H1 (cell line): ENCODE measurements around the gene PPIL6. TPM values are rescaled to one million over a fixed set of nuclear protein-coding genes. Genes with fewer than 3 reads are reported as not detected.

Experiments used
- CTCF ChIA-PET: fragments of 300-600 bp; sonication (Branson Sonifier 250); formaldehyde crosslinking; loops from one replicate; lab custom pipeline; 2021; ENCODE audit not compliant: partially characterized antibody; lab: Charles Lee
- POLR2A ChIA-PET: fragments of 300-600 bp; sonication (Branson Sonifier 250); formaldehyde crosslinking; loops from one replicate; lab custom pipeline; 2021; ENCODE audit warnings: inconsistent platforms; ENCODE audit not compliant: partially characterized antibody; lab: Charles Lee
- DNase-seq, 2 experiments: peaks; one replicate each; pipeline versions ENCODE4 v3.0.0 to v3.0.0-alpha.2; 2010 to 2022; ENCODE audit warnings: low spot score in 2 of 2, low read depth in 1 of 2, mixed read lengths in 1 of 2
- FAIRE-seq: peaks from 2 replicates; lab custom pipeline; 2011; peaks lifted over from hg19 to GRCh38; lab: Jason Lieb, UNC
- H2AFZ ChIP-seq: 2 replicates; pipeline ENCODE4 v1.8.1; 2012; ENCODE audit warnings: low read length, inconsistent platforms
- H2AK5ac ChIP-seq: 2 replicates; pipeline ENCODE4 v1.6.1; 2013; ENCODE audit warnings: low read depth, low read length
- H2BK120ac ChIP-seq: replicated peaks from 2 replicates; pipeline ENCODE3; 2013; ENCODE audit warnings: low read depth, low read length, inconsistent platforms
- H2BK12ac ChIP-seq: 2 replicates; pipeline ENCODE4 v1.6.1; 2013; ENCODE audit warnings: low read depth, low read length
- H2BK15ac ChIP-seq: 2 replicates; pipeline ENCODE4 v1.6.1; 2013; ENCODE audit warnings: low read length
- H2BK20ac ChIP-seq: 2 replicates; pipeline ENCODE4 v1.6.1; 2013; ENCODE audit warnings: low read length
- H2BK5ac ChIP-seq: 2 replicates; pipeline ENCODE4 v1.6.1; 2013; ENCODE audit warnings: low read depth, low read length
- H3K14ac ChIP-seq: 2 replicates; pipeline ENCODE4 v1.6.1; 2013; ENCODE audit warnings: inconsistent platforms; ENCODE audit not compliant: insufficient read length
- H3K18ac ChIP-seq: 2 replicates; pipeline ENCODE4 v1.6.1; 2013; ENCODE audit warnings: low read length; ENCODE audit errors: extremely low read depth
- H3K23ac ChIP-seq: 2 replicates; pipeline ENCODE4 v1.6.1; 2013; ENCODE audit warnings: inconsistent platforms; ENCODE audit not compliant: insufficient read length
- H3K23me2 ChIP-seq: 2 replicates; pipeline ENCODE4 v1.6.1; 2013; ENCODE audit warnings: low read depth, low read length
- H3K27ac ChIP-seq: 2 replicates; pipeline ENCODE4 v1.6.1; 2011; ENCODE audit warnings: low read depth, low read length, inconsistent platforms
- H3K27me3 ChIP-seq, 4 experiments: replicated peaks in 1 of 4; 1 replicate in 1 of 4; 2 replicates in 3 of 4; pipeline versions ENCODE4 v1.6.1 to v1.8.1; 2011 to 2013; ENCODE audit warnings: low read length in 3 of 4, mild to moderate bottlenecking in 3 of 4, inconsistent platforms in 2 of 4, mixed read lengths in 2 of 4, moderate library complexity in 1 of 4; ENCODE audit not compliant: control insufficient read depth in 3 of 4, insufficient read depth in 3 of 4; ENCODE audit errors: extremely low read depth in 1 of 4
- H3K36me3 ChIP-seq, 4 experiments: 2 replicates each; pipeline versions ENCODE4 v1.6.1 to v1.8.1; 2011 to 2013; ENCODE audit warnings: mild to moderate bottlenecking in 4 of 4, low read length in 3 of 4, moderate library complexity in 2 of 4, control low read depth in 1 of 4, inconsistent platforms in 1 of 4; ENCODE audit not compliant: insufficient read depth in 4 of 4, control insufficient read depth in 2 of 4
- H3K4ac ChIP-seq: replicated peaks from 2 replicates; pipeline ENCODE3; 2013; ENCODE audit warnings: low read length, low read depth, mixed read lengths, inconsistent platforms; ENCODE audit not compliant: insufficient read length
- H3K4me1 ChIP-seq, 4 experiments: replicated peaks in 1 of 4; 1 replicate in 1 of 4; 2 replicates in 3 of 4; pipeline versions ENCODE4 v1.6.1 to v1.8.1; 2011 to 2013; ENCODE audit warnings: low read length in 3 of 4, inconsistent platforms in 2 of 4, mixed read lengths in 1 of 4; ENCODE audit not compliant: insufficient read depth in 4 of 4, control insufficient read depth in 3 of 4
- H3K4me2 ChIP-seq, 2 experiments: 2 replicates each; pipeline versions ENCODE4 v1.6.1 to v1.8.1; 2011 to 2013; ENCODE audit warnings: low read depth in 2 of 2, low read length in 2 of 2, control low read depth in 1 of 2, inconsistent platforms in 1 of 2, mild to moderate bottlenecking in 1 of 2; ENCODE audit not compliant: insufficient read depth in 1 of 2
- H3K4me3 ChIP-seq, 4 experiments: fragments of 200-600, 300-600 bp in 1 of 4; sonication (generic), shearing (Covaris generic), sonication (Bioruptor Twin) in 1 of 4; 2 replicates each; pipeline versions ENCODE4 v1.5.1 to v1.8.1; 2011 to 2016; ENCODE audit warnings: low read length in 4 of 4, low read depth in 3 of 4, control low read depth in 2 of 4, inconsistent platforms in 2 of 4, mild to moderate bottlenecking in 2 of 4, mixed read lengths in 1 of 4, moderate library complexity in 1 of 4; ENCODE audit not compliant: insufficient read depth in 2 of 4; ENCODE audit errors: extremely low read depth in 1 of 4
- H3K56ac ChIP-seq: replicated peaks from 2 replicates; pipeline ENCODE3; 2013; ENCODE audit warnings: low read depth, mild to moderate bottlenecking, mixed read lengths, low read length, inconsistent platforms; ENCODE audit not compliant: insufficient read length
- H3K79me1 ChIP-seq: 2 replicates; pipeline ENCODE4 v1.6.1; 2013; ENCODE audit warnings: low read depth, low read length, control low read depth
- H3K79me2 ChIP-seq, 2 experiments: 2 replicates each; pipeline versions ENCODE4 v1.6.1 to v1.8.1; 2012 to 2013; ENCODE audit warnings: low read length in 2 of 2, mild to moderate bottlenecking in 2 of 2, inconsistent platforms in 1 of 2; ENCODE audit not compliant: insufficient read depth in 2 of 2, control insufficient read depth in 1 of 2
- H3K9ac ChIP-seq, 4 experiments: replicated peaks in 1 of 4; 1 replicate in 1 of 4; 2 replicates in 3 of 4; pipeline versions ENCODE4 v1.6.1 to v1.8.1; 2011 to 2013; ENCODE audit warnings: low read depth in 3 of 4, low read length in 3 of 4, control low read depth in 2 of 4, mild to moderate bottlenecking in 2 of 4, moderate library complexity in 2 of 4, inconsistent platforms in 1 of 4; ENCODE audit errors: extremely low read depth in 1 of 4
- H3K9me3 ChIP-seq, 2 experiments: 2 replicates each; pipeline versions ENCODE4 v1.6.1 to v1.8.1; 2012 to 2013; ENCODE audit warnings: mild to moderate bottlenecking in 2 of 2, moderate library complexity in 2 of 2, control low read depth in 1 of 2, inconsistent platforms in 1 of 2, low read depth in 1 of 2, low read length in 1 of 2, mixed read lengths in 1 of 2; ENCODE audit not compliant: insufficient read depth in 2 of 2
- H4K20me1 ChIP-seq, 2 experiments: replicated peaks in 1 of 2; 2 replicates each; pipeline versions ENCODE3 to v1.8.1; 2011 to 2013; ENCODE audit warnings: inconsistent platforms in 2 of 2, low read length in 2 of 2, mild to moderate bottlenecking in 1 of 2; ENCODE audit not compliant: insufficient read depth in 2 of 2, control insufficient read depth in 1 of 2
- H4K5ac ChIP-seq: 2 replicates; pipeline ENCODE4 v1.6.1; 2013; ENCODE audit warnings: low read length, low read depth, mixed read lengths, inconsistent platforms; ENCODE audit not compliant: insufficient read length
- H4K8ac ChIP-seq: 2 replicates; pipeline ENCODE4 v1.8.0; 2013; ENCODE audit warnings: mild to moderate bottlenecking, moderate library complexity, low read length, inconsistent platforms; ENCODE audit not compliant: insufficient read depth; ENCODE audit errors: extremely low read depth
- H4K91ac ChIP-seq: replicated peaks from 2 replicates; pipeline ENCODE3; 2013; ENCODE audit warnings: low read length, mixed read lengths, inconsistent platforms; ENCODE audit not compliant: insufficient read length
- BACH1 ChIP-seq: IDR thresholded peaks from 2 replicates; pipeline ENCODE4 v1.6.1; 2012; ENCODE audit warnings: low read length, improper control_type of control experiment
- CBX5 ChIP-seq: fragments of 300-800, 300-1000 bp; sonication (generic); IDR thresholded peaks from 2 replicates; pipeline ENCODE4 v1.7.1; 2016; ENCODE audit warnings: antibody characterized with exemption, low read length, low read depth
- CHD2 ChIP-seq: IDR thresholded peaks from 2 replicates; pipeline ENCODE4 v1.6.1; 2012; ENCODE audit warnings: low read length, improper control_type of control experiment
- CREB1 ChIP-seq: IDR thresholded peaks from 2 replicates; pipeline ENCODE4 v1.6.1; 2012; ENCODE audit warnings: inconsistent platforms
- MAX ChIP-seq: IDR thresholded peaks from 2 replicates; pipeline ENCODE4 v1.6.1; 2012; ENCODE audit warnings: inconsistent platforms
- TAF1 ChIP-seq: IDR thresholded peaks from 2 replicates; pipeline ENCODE4 v1.6.1; 2011; ENCODE audit warnings: mild to moderate bottlenecking, low read depth, low read length
- WGBS, 2 experiments: shearing (Covaris generic) in 1 of 2; methylation state at CpG; one replicate each; pipeline versions ENCODE4 v1.1.6 to v1.1.7; 2013 to 2015; ENCODE audit warnings: low lambda C conversion rate in 2 of 2, mixed read lengths in 2 of 2, inconsistent platforms in 1 of 2, low coverage in 1 of 2, missing lambda C conversion rate in 1 of 2; ENCODE audit not compliant: insufficient replicate concordance in 2 of 2, insufficient coverage in 1 of 2, insufficient read length in 1 of 2; ENCODE audit errors: extremely low coverage in 1 of 2, missing lambda C conversion rate in 1 of 2; 5-methylcytosine and 5-hydroxymethylcytosine counted together
- polyA plus RNA-seq, 7 experiments: library from polyadenylated mRNA; depleted of rRNA in 3 of 7; stranded (reverse) in 5 of 7; unstranded in 2 of 7; fragments of >200 nt in 5 of 7; fragments of 200-250 nt in 2 of 7; gene quantifications; 1 replicate in 5 of 7; 2 replicates in 1 of 7; 4 replicates in 1 of 7; pipeline versions ENCODE4 v1.2.1 to v1.2.3, GENCODE V29; 2011 to 2013; ENCODE audit warnings: missing spikeins in 2 of 7, mixed read lengths in 2 of 7
- total RNA-seq: library from RNA; stranded (reverse); fragmentation: NEBNext Ultra II Directional; extraction: Animal tissue kit (Norgen Biotek cat#: 25700); gene quantifications from 2 replicates; pipeline ENCODE4 v1.2.1, GENCODE V29; 2021

Gene PPIL6
- total and polyA plus RNA-seq, 2 of the 8 experiments (the other 6 are each of a cell fraction or from before 2014, with no cell fraction given) = 0.42 to 1.3 TPM

DNA sequence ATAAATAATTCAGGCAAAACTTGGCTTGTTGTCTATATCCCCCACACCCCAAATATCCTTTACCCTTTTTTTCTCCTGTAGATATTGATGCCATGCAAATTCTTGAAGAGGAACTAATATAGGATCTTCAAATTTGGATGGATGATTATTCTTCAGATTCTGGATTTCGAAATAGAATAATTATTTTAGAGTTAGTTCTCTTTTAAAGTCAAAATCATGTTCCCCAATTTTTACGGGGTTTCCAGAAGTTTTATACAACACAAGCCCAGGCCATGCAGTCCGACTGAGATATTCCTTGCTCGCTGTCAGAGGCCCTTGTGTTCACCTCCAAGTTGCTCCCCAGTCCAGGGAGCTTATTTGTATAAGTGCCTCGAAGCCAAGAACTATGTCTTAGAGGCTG, 4.4 kb downstream of the PPIL6 start:
- Histone ChIP-seq H4K91ac (no peak overlapping the region), H2AK5ac (no peak overlapping the region), H2BK120ac (no peak overlapping the region), H3K27me3 (peaks cover 0 to 2% (median 0%) of the 10 kb centered on the region in 4 experiments; a peak in 1 of 7 replicates), H3K18ac (no peak overlapping the region), H3K4ac (no peak overlapping the region), H2AFZ (no peak overlapping the region), H4K5ac (no peak overlapping the region), H3K79me1 (no peaks in the 10 kb centered on the region), H2BK15ac (no peak overlapping the region), H2BK12ac (no peak overlapping the region), H3K4me3 (no peak overlapping the region), H4K20me1 (no peaks in the 10 kb centered on the region), H4K8ac (no peak overlapping the region), H3K36me3 (no peaks in the 10 kb centered on the region), H3K4me1 (peaks cover 0 to 2% (median 0%) of the 10 kb centered on the region in 4 experiments; a peak in 2 of 7 replicates), H3K14ac (no peak overlapping the region), H2BK5ac (no peak overlapping the region), H3K79me2 (no peaks in the 10 kb centered on the region), H3K23ac (no peak overlapping the region), H3K4me2 (no peak overlapping the region), H2BK20ac (no peak overlapping the region), H3K27ac (no peak overlapping the region), H3K23me2 (peaks cover 1% of the 10 kb centered on the region; the same call in 1 of the 2 replicates), H3K56ac (no peak overlapping the region), H3K9me3 (no peaks in the 10 kb centered on the region), H3K9ac (no peak overlapping the region)
- ChIA-PET CTCF (interaction anchor here (0.6 to 1.9 kb wide), 5 partner anchors 11 to 268 kb away, joined by 3 to 5 read pairs (median 4); no protein-coding TSS in a partner anchor), POLR2A (no interaction called here)
- no peak for DNase-seq
- TF ChIP-seq CBX5 = no peak
- TF ChIP-seq CREB1 = no peak
- TF ChIP-seq TAF1 = no peak
- no peak for TF ChIP-seq CHD2
- no peak for TF ChIP-seq MAX
- TF ChIP-seq BACH1 = no peak
- FAIRE-seq = no peak
- 89% methylated on average over 5 of the region's 5 CpGs; no CpG with 5 or more reads in 1 of the 2 experiments for WGBS, 2 experiments
